Measurements from ENCODE around the gene EXOC4.

EXOC4 gene

DNA sequence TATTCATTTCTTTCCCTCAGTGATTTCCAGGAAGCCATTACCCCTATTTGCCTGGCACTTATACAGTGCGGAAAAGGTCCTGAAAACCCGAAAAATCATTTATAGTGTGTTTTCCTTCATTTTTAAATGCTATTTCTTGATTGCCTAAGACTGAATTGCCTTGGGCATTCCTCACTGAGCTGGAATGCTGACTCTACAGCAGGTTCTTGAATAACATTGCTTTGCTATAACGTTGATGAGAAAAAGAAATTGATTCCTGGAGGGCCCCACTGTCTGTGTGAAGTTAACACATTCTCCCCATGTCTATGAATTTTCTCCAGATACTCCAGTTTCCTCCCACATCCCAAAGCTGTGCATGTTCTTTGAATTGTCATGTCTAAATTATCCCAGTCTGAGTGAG is 308.5 kb downstream of the EXOC4 start:
- no peak overlapping the region for H3K4me3 ChIP-seq (ENCODE audit: low read depth, low read length)
- H3K27ac ChIP-seq (ENCODE audit: extremely low read depth, low read depth, low read length), result no peak overlapping the region
- CTCF ChIA-PET, result no interaction called here
- no peaks in the 10 kb centered on the region for H3K36me3 ChIP-seq (ENCODE audit: control insufficient read depth in 2 of 2, insufficient read depth in 1 of 2, low read length in 2 of 2)
- POLR2A ChIA-PET, result no interaction called here
- H3K4me1 ChIP-seq (ENCODE audit: control insufficient read depth, insufficient read depth, low read length), result no peaks in the 10 kb centered on the region
- TF ChIP-seq ZNF513 (tag by site-specific recombination; IDR thresholded peaks at IDR 0.05), result no peak
- TF ChIP-seq ZNF423 (tag by site-specific recombination; IDR thresholded peaks at IDR 0.05), result no peak
- TF ChIP-seq ZNF132 (tag by site-specific recombination; IDR thresholded peaks at IDR 0.05; ENCODE audit: borderline replicate concordance), result no peak
- TF ChIP-seq YY1 (tag by site-specific recombination; IDR thresholded peaks at IDR 0.05), result no peak
- TF ChIP-seq ZNF621 (tag by site-specific recombination; IDR thresholded peaks at IDR 0.05), result no peak
- no peak for TF ChIP-seq ZSCAN30 (tag by site-specific recombination; IDR thresholded peaks at IDR 0.05)
- TF ChIP-seq ZNF830 (tag by site-specific recombination; IDR thresholded peaks at IDR 0.05; ENCODE audit: low read depth), result no peak
- TF ChIP-seq ZNF391 (tag by site-specific recombination; IDR thresholded peaks at IDR 0.05; ENCODE audit: borderline replicate concordance, low read depth), result no peak
- no peak for TF ChIP-seq SCRT2 (tag by site-specific recombination; IDR thresholded peaks at IDR 0.05)
- TF ChIP-seq BCL11B (tag by site-specific recombination; IDR thresholded peaks at IDR 0.05; ENCODE audit: low read depth), result no peak
- TF ChIP-seq ZBTB21 (tag by site-specific recombination; IDR thresholded peaks at IDR 0.05), result no peak
- TF ChIP-seq ZNF211 (tag by site-specific recombination; IDR thresholded peaks at IDR 0.05; ENCODE audit: low read depth), result no peak
- TF ChIP-seq ZBTB11 (tag by site-specific recombination; conservative IDR thresholded peaks at IDR 0.05; ENCODE audit: low read depth), result no peak
- TF ChIP-seq, protein P1, sequence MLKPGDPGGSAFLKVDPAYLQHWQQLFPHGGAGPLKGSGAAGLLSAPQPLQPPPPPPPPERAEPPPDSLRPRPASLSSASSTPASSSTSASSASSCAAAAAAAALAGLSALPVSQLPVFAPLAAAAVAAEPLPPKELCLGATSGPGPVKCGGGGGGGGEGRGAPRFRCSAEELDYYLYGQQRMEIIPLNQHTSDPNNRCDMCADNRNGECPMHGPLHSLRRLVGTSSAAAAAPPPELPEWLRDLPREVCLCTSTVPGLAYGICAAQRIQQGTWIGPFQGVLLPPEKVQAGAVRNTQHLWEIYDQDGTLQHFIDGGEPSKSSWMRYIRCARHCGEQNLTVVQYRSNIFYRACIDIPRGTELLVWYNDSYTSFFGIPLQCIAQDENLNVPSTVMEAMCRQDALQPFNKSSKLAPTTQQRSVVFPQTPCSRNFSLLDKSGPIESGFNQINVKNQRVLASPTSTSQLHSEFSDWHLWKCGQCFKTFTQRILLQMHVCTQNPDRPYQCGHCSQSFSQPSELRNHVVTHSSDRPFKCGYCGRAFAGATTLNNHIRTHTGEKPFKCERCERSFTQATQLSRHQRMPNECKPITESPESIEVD (tag by site-specific recombination; IDR thresholded peaks at IDR 0.05), result no peak
- TF ChIP-seq ZNF280D (tag by site-specific recombination; IDR thresholded peaks at IDR 0.05), result no peak
- no peak for TF ChIP-seq MZF1 (tag by site-specific recombination; IDR thresholded peaks at IDR 0.05; ENCODE audit: borderline replicate concordance)
- TF ChIP-seq ZNF433 (tag by site-specific recombination; IDR thresholded peaks at IDR 0.05; ENCODE audit: low read depth), result no peak
- TF ChIP-seq PRDM10 (tag by site-specific recombination; IDR thresholded peaks at IDR 0.05), result no peak
- no peaks in the 10 kb centered on the region for H3K9me3 ChIP-seq (ENCODE audit: control insufficient read depth, insufficient read depth, low read depth, low read length)
